HPDE6-E6E7 (cell line): ENCODE data around the gene APOBR.
"Not testable (repeated sequence)": the region's sequence is repeated elsewhere in the genome, so short reads cannot be mapped to it uniquely, and the experiment has no call there.

ENCODE experiments used
- DNase-seq: peaks from one replicate; pipeline ENCODE4 v3.0.0; 2011; ENCODE audit warnings: missing footprints; ENCODE audit errors: extremely low spot score

The APOBR gene

GRCh38 chr16:28498666-28499381 lies 4.4 kb downstream of the APOBR start:
- DNase-seq = no peak

- DNase-seq = no peak
Measured at GRCh38 chr16:28499854-28500253, 5.4 kb downstream of the APOBR start.

GRCh38 chr16:28500476-28501180 lies 6.2 kb downstream of the APOBR start:
- not testable (repeated sequence) for DNase-seq

- DNase-seq = no peak
Measured at GRCh38 chr16:28501258-28502232, 7.1 kb downstream of the APOBR start.

- DNase-seq = no peak
Measured at GRCh38 chr16:28502290-28502689, 7.8 kb downstream of the APOBR start.

- no peak for DNase-seq
Measured at GRCh38 chr16:28503470-28504259, 9.2 kb downstream of the APOBR start.

- DNase-seq = no peak
Measured at GRCh38 chr16:28504707-28505404, 10.4 kb downstream of the APOBR start.

- no peak for DNase-seq
Measured at GRCh38 chr16:28505489-28506137, 11.2 kb downstream of the APOBR start.

GRCh38 chr16:28511031-28511430 lies 16.6 kb downstream of the APOBR start:
- no peak for DNase-seq

- no peak for DNase-seq
Measured at GRCh38 chr16:28511801-28512789, 17.7 kb downstream of the APOBR start.

GRCh38 chr16:28513484-28514181 lies 19.2 kb downstream of the APOBR start:
- no peak for DNase-seq

GRCh38 chr16:28514246-28514645 lies 19.8 kb downstream of the APOBR start:
- DNase-seq = no peak

- no peak for DNase-seq
Measured at GRCh38 chr16:28520672-28521071, 26.2 kb downstream of the APOBR start.

- DNase-seq = no peak
Measured at GRCh38 chr16:28521436-28521835, 27.0 kb downstream of the APOBR start.

GRCh38 chr16:28522792-28523191 lies 28.3 kb downstream of the APOBR start:
- no peak for DNase-seq

GRCh38 chr16:28524681-28525171 lies 30.3 kb downstream of the APOBR start:
- no peak for DNase-seq

GRCh38 chr16:28526201-28527099 lies 32.0 kb downstream of the APOBR start:
- no peak for DNase-seq
